T-helper 1 cell treated with Interleukin-12 subunit alpha and Interleukin-12 subunit beta and Interleukin-4 antibody, amounts not matched to agents 30 ng/mL and 1 ng/mL, for 36 hours (primary cell): ENCODE measurements around the gene GRK5. TPM values are rescaled to one million over a fixed set of nuclear protein-coding genes. Genes with fewer than 3 reads are reported as not detected.
"Not testable (repeated sequence)": the region's sequence is repeated elsewhere in the genome, so short reads cannot be mapped to it uniquely, and the experiment has no call there.

Source experiments
- intact Hi-C: fragments of 100-400 bp; cut with micrococcal nuclease; formaldehyde crosslinking; loops from one replicate; pipeline ENCODE4 v1.15.1; 2024
- total RNA-seq: library from RNA; stranded (reverse); gene quantifications from 2 replicates; pipeline ENCODE4 v1.2.3, GENCODE V29; 2022

The GRK5 gene
- total RNA-seq, 1 donor from 2014 or later: 50.1 TPM

DNA sequence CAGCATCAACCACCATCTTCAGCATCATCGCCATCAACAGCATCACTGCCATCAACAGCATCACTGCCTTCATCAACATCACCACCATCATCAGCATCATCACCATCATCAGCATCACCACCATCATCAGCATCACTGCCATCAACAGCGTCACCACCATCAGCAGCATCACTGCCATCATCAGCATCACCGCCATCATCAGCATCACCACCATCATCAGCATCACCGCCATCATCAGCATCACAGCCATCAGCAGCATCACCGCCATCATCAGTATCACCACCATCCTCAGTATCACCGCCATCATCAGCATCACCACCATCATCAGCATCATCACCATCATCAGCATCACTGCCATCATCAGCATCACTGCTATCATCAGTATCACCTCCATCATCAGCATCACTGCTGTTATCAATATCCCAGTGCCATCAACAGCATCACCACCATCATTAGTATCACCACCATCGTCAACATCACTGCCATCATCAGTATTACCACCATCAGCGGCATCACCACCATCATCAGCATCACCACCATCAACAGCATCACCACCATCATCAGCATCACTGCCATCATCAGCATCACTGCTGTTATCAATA lies 220.0 kb downstream of the GRK5 start:
- intact Hi-C loops: no loop called here

DNA sequence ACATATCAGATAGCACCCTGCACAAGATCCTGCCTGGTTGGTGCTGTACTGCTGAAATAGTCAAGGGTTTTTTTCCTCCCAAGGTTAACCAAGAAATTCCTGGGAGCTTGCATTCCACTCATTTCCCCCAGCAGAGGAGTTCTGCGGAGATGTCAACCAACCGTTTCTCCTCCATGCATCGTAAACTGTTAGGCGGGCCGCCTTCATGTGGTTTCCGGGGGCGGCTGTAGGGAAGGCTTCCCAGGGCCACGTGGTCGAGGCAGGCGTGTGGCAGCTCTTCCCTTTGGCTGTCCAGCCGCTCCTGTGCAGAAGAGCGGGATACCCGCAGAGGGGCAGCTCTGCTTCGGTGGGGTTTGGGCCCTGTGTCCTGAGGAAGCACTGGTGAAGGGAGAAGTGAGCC lies 221.4 kb downstream of the GRK5 start:
- intact Hi-C loops: no loop called here

DNA sequence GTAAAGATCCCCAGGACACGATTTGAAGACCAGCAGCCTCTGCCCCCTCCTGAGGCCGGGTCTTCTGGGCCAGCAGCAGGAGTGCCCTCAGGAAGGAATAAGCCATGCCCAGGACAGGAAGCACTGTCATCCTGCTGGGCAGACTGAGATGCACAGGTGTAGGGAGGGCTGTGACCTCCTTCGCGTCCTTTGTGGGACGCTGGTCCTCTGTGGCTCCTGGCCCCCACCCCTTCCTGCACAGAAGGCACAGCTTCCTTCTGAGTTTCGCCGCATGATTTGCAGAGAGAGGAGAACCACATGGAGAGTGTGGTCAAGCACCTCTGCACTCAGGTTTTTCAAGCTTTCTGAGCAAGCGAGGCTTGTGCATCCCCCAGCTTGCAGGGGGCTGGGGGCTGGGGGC lies 222.4 kb downstream of the GRK5 start:
- intact Hi-C loops: no loop called here

- intact Hi-C loops: no loop called here
These were observed 223.8 kb downstream of the GRK5 start for GRCh38 chr10:119431034-119431772.

GRCh38 chr10:119431773-119432135 lies 224.4 kb downstream of the GRK5 start:
- intact Hi-C loops: no loop called here

GRCh38 chr10:119434942-119435341 lies 227.6 kb downstream of the GRK5 start:
- intact Hi-C loops: not testable (repeated sequence)

GRCh38 chr10:119438717-119439116 lies 231.3 kb downstream of the GRK5 start:
- intact Hi-C loops: no loop called here

- intact Hi-C loops: no loop called here
These were observed 232.6 kb downstream of the GRK5 start for GRCh38 chr10:119439922-119440321.

DNA sequence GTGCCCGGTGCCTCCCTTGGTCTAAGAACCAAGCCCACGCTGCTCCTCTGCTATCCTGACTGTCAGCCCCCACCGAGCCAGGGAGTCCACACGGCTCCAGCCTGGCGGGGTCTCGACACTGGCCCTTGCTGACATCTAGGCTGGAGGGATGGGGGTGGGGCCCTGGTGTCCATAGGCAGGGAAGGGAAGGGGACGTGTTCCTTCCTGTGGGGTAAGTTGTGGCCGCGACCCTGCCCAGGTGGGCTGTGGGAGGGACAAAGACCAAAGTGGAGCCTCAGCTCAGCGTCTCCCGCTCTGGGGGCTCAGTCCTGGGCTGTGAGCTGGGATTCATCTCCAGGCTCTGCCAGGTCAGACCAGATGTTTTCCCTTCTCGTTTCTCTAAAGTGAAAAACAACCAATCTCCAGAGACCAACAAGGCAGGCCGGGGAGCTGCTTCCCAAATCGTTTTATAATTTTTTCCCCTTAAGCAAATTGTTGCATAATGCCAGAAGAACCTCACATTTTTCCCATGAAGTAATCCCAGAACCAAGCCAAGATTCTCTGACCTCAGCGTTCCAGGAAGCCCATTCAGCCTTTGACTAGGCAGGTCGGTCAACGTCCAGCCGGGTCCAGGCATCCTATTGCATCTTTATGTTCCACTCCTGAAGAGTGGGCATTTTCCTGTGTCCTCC lies 233.9 kb downstream of the GRK5 start:
- intact Hi-C loops: no loop called here

- intact Hi-C loops: no loop called here
These were observed 234.8 kb downstream of the GRK5 start for GRCh38 chr10:119441921-119442757.

DNA sequence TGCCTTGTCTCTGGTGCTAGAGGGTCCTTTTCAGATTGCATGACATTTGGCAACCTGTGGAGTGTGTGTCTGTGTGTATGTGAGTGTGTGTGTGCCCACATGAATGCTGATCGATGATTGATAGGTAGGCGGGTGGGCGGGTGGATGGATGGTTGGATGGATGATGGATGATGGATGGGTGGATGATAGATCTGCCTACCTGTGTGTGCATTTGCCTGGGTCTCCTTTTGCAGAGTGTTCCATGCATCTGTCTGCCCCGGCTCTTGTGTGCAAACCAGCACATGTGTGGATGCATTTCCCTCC lies 235.3 kb downstream of the GRK5 start:
- intact Hi-C loops: no loop called here

GRCh38 chr10:119443441-119443840 lies 236.1 kb downstream of the GRK5 start:
- intact Hi-C loops: no loop called here

GRCh38 chr10:119443970-119444660 lies 236.7 kb downstream of the GRK5 start:
- intact Hi-C loops: no loop called here

- intact Hi-C loops: loop anchor here (1.0 to 5.0 kb wide), 5 partner anchors 44 to 246 kb away; partner anchors contain the start of gene TIAL1
These were observed 237.5 kb downstream of the GRK5 start for GRCh38 chr10:119444866-119445265.

GRCh38 chr10:119445311-119445934 lies 238.1 kb downstream of the GRK5 start:
- intact Hi-C loops: loop anchor here (1.0 to 5.0 kb wide), 5 partner anchors 44 to 246 kb away; partner anchors contain the start of gene TIAL1

DNA sequence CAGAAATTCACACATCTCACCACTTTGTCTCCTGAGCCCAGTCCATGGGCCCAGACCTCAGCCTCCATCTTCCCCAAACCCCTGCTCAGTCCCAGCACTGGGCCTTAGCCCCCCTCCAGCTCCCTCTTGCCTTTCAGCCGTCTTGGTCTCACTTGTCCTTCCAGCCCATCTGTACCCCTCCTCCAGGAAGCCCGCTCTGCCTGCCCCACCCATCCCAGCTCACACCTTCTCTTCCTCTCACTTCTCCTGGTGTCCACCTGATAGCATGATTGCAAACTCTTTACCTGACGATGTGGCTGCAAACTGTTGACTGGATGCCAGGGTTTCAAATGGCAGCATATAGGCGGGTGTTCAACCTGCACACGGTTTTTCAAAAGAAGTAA lies 238.6 kb downstream of the GRK5 start:
- intact Hi-C loops: loop anchor here (1.0 to 5.0 kb wide), 5 partner anchors 43 to 247 kb away; partner anchors contain the start of gene TIAL1

DNA sequence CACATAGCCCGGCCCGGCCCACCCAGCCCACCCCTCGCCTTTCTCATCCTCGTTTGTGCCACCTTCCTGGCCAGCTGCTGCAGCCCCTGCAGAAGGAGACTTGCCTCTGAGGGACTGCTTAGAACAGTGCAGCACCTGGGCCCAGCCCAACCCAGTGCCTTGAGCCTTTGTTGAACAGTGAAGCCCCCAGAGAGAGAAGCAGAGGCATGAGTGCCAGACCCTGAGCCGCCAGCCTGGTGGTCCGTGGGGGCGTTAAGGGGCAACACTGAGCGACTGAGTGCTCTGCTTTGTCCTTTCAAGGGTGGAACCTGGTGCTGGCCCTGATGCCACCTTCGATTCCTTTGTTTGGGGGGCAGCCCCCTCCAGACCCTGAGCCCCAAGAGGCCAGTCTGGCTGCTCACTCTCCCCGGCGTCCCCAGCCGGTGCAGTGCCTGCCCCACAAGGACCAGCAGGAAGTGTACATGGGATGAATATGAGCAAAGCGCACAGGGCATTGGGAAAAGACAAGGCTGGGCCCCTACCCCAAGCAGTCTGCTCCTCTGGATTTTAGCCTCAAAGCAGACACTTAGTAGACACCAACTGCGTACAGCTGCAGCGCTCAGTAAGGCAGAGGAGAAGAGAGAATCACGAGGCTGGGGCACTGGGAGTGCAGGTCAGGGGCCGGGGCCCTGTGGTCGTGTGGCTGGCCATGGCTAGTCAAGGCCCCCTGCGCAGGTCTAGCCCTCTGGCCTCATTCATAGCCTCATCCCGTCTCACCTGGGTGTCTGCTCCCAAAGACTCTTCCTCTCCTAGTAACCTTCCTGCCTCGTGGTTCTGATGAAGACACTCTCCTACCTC lies 239.3 kb downstream of the GRK5 start:
- intact Hi-C loops: loop anchor here (5.0 kb wide), 1 partner anchor 151 kb away; the partner anchor contains the start of gene TIAL1

GRCh38 chr10:119447421-119447820 lies 240.1 kb downstream of the GRK5 start:
- intact Hi-C loops: loop anchor here (5.0 kb wide), 1 partner anchor 150 kb away; the partner anchor contains the start of gene TIAL1

DNA sequence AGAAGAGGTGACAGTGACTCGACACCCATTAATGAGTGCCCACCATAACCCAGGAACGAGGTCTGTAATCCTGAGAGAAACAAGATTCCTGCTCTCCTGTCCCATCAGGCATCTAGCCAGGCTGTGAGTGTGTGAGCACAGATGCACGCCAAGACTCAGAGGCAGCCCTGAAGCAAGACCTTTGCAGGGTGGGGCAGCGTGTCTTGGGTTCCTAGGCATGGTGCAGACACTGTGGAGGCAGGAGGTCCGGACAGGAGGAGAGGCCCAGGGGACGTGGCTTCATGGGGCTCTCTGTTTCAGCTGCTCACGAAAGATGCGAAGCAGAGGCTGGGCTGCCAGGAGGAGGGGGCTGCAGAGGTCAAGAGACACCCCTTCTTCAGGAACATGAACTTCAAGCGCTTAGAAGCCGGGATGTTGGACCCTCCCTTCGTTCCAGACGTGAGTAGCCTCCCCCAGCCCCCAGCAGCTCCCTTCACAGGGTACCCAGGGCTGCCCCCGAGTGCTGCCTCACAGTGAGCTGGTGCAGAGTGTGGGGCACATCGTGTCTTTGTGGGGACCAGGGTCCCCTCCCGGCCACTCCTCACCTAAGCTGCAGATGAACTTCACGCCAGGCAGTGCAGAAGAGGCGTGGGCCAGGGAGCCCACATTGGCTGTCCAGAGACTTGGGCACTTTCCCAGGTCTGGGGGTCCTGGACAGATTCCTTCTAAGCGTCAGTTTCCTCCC lies 240.6 kb downstream of the GRK5 start:
- intact Hi-C loops: loop anchor here (5.0 kb wide), 1 partner anchor 149 kb away; the partner anchor contains the start of gene TIAL1
